Upper lobe of right lung (tissue), 1 donor: ENCODE measurements around the gene SCN8A. TPM values are rescaled to one million over a fixed set of nuclear protein-coding genes. Genes with fewer than 3 reads are reported as not detected.

Experiments
- ATAC-seq: fragments of 200-7000 bp; cut with Tn5 transposase; one replicate; pipeline ENCODE4 v1.9.1; 2020; ENCODE audit warnings: mild to moderate bottlenecking, moderate library complexity
- DNase-seq: peaks from one replicate; pipeline ENCODE4 v3.0.0-alpha.2; 2020
- H3K27ac ChIP-seq: fragments of 200-600 bp; one replicate; pipeline ENCODE4 v1.8.0; 2022
- H3K27me3 ChIP-seq: fragments of 200-600 bp; one replicate; pipeline ENCODE4 v1.8.0; 2022; ENCODE audit warnings: mild to moderate bottlenecking
- H3K36me3 ChIP-seq: fragments of 200-600 bp; one replicate; pipeline ENCODE4 v1.8.0; 2022
- H3K4me1 ChIP-seq: fragments of 200-600 bp; one replicate; pipeline ENCODE4 v1.8.0; 2022
- H3K4me3 ChIP-seq: fragments of 200-600 bp; one replicate; pipeline ENCODE4 v1.8.0; 2022; ENCODE audit warnings: mild to moderate bottlenecking
- H3K9me3 ChIP-seq: fragments of 200-600 bp; one replicate; pipeline ENCODE4 v1.8.0; 2022
- CTCF ChIP-seq: fragments of 200-600 bp; IDR thresholded peaks from one replicate; pipeline ENCODE4 v1.8.0; 2022; ENCODE audit warnings: antibody characterized with exemption
- intact Hi-C: fragments of 100-400 bp; cut with DNase I; formaldehyde crosslinking; loops from one replicate; pipeline ENCODE4 v1.11.0; 2022
- total RNA-seq: library from RNA; stranded (reverse); fragmentation: NEBNext Ultra II Directional; extraction: Animal tissue kit (Norgen Biotek cat#: 25700); gene quantifications from one replicate; pipeline ENCODE4 v1.2.1, GENCODE V29; 2021
- donor health status: DM: no; HTN: yes; CAD: no; lungs with severe emphysema.

SCN8A gene
- total RNA-seq, 1 donor from 2014 or later = 1.1 TPM

DNA sequence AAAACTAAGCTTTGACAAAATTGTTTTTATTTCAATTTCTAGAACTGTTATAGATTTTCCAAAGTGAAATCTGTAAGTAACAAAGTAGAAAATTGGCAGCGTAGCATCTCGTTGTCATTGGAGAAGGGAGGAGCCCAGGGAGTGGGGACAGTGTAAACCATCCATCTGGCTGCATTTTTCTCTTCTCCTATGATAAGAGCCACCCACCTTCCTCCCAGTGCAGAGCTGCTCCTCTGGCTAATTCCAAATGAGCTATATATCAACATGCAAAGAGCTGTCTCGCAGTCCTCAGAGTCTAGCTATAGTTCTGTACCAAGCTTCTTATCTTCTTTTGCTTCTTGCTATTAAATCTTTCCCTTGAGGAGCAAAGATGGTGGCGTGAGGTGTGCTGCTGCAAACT, 56.6 kb downstream of the SCN8A start:
- Histone ChIP-seq H3K4me3 (no peak overlapping the region), H3K27me3 (no peaks in the 10 kb centered on the region), H3K27ac (no peak overlapping the region), H3K36me3 (no peaks in the 10 kb centered on the region), H3K4me1 (no peaks in the 10 kb centered on the region), H3K9me3 (no peaks in the 10 kb centered on the region)
- TF ChIP-seq CTCF = no peak
- intact Hi-C loops = no loop called here
- no peak for ATAC-seq
- DNase-seq = no peak

DNA sequence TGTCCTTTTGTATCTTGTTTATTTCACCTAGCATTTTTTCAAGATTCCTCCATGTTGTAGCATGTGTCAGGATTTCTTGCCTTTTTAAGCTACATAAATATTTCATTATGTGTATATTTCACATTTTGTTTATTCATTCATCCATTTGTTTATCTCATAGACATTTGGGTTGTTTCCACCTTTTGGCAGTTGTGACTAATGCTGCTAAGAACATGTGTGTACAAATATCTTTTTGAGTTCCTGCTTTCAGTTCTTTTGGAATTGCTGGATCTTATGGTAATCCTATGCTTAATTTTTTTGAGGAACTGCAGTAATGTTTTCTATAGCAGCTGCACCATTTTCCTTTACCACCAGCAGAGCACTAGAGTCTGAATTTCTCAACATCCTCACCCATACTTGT, 62.4 kb downstream of the SCN8A start:
- H3K27ac ChIP-seq = no peak overlapping the region
- H3K4me3 ChIP-seq = no peak overlapping the region
- intact Hi-C loops = no loop called here

GRCh38 chr12:51661199-51661598, 70.2 kb downstream of the SCN8A start:
- no peak for TF ChIP-seq CTCF
- no peak for ATAC-seq
- H3K4me1 ChIP-seq = no peaks in the 10 kb centered on the region
- H3K27me3 ChIP-seq = no peaks in the 10 kb centered on the region
- intact Hi-C loops = no loop called here
- no peak overlapping the region for H3K27ac ChIP-seq
- H3K4me3 ChIP-seq = no peak overlapping the region
- H3K36me3 ChIP-seq = no peaks in the 10 kb centered on the region
- no peaks in the 10 kb centered on the region for H3K9me3 ChIP-seq
- no peak for DNase-seq

More for the DNA sequence above, 62.4 kb downstream of the SCN8A start:
- Histone ChIP-seq H3K4me1 (no peaks in the 10 kb centered on the region), H3K27me3 (no peaks in the 10 kb centered on the region), H3K9me3 (no peaks in the 10 kb centered on the region), H3K36me3 (no peaks in the 10 kb centered on the region)
- no peak for TF ChIP-seq CTCF
- ATAC-seq (no peak), DNase-seq (no peak)

DNA sequence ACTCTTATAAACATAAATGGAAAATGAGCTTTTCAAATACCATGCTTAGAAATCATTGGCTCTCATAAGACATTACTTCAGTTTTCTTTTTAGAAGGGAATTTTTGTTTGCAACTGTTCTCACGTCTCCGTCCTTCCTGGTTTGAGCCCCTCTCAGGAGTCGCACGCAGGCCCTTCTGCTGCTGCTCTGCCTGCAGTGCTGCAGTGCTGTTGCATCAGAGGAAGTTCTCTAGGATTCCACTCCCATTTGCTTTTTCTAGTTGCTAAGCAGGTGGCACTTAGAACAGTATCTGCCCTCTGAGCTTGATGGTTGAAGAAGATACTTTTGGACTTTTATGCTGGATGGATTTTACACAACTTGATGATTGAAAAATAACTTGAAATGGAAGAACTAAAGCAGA, 70.8 kb downstream of the SCN8A start:
- Histone ChIP-seq H3K27ac (no peak overlapping the region), H3K36me3 (no peaks in the 10 kb centered on the region), H3K4me3 (no peak overlapping the region), H3K4me1 (no peaks in the 10 kb centered on the region), H3K27me3 (no peaks in the 10 kb centered on the region), H3K9me3 (no peaks in the 10 kb centered on the region)
- ATAC-seq (no peak), DNase-seq (no peak)
- TF ChIP-seq CTCF = no peak
- intact Hi-C loops = no loop called here

- H3K27ac ChIP-seq = no peak overlapping the region
- no peaks in the 10 kb centered on the region for H3K27me3 ChIP-seq
- H3K4me3 ChIP-seq = no peak overlapping the region
- ATAC-seq (no peak), DNase-seq (no peak)
- no peaks in the 10 kb centered on the region for H3K4me1 ChIP-seq
- TF ChIP-seq CTCF = no peak
- intact Hi-C loops = no loop called here
- H3K36me3 ChIP-seq = no peaks in the 10 kb centered on the region
- H3K9me3 ChIP-seq = no peaks in the 10 kb centered on the region
These were observed 71.7 kb downstream of the SCN8A start for GRCh38 chr12:51662728-51663154.

- no peaks in the 10 kb centered on the region for H3K4me1 ChIP-seq
- H3K9me3 ChIP-seq = no peaks in the 10 kb centered on the region
- DNase-seq (no peak), ATAC-seq (no peak)
- no peaks in the 10 kb centered on the region for H3K27me3 ChIP-seq
- H3K36me3 ChIP-seq = no peaks in the 10 kb centered on the region
- H3K27ac ChIP-seq = no peak overlapping the region
- H3K4me3 ChIP-seq = no peak overlapping the region
- no peak for TF ChIP-seq CTCF
- intact Hi-C loops = no loop called here
These were observed 72.4 kb downstream of the SCN8A start for GRCh38 chr12:51663390-51663789.
